Epithelial cell of prostate (primary cell): Measurements from ENCODE around the gene RNF217.
"Not testable (repeated sequence)": the region's sequence is repeated elsewhere in the genome, so short reads cannot be mapped to it uniquely, and the experiment has no call there.

Source experiments
- DNase-seq: peaks from one replicate; pipeline ENCODE4 v3.0.0-alpha.2; 2011; ENCODE audit warnings: low read depth, low spot score
- H3K27ac ChIP-seq: fragments of 450-650 bp; 2 replicates; pipeline ENCODE4 v1.5.1; 2017; ENCODE audit warnings: mild to moderate bottlenecking

Gene RNF217

DNA sequence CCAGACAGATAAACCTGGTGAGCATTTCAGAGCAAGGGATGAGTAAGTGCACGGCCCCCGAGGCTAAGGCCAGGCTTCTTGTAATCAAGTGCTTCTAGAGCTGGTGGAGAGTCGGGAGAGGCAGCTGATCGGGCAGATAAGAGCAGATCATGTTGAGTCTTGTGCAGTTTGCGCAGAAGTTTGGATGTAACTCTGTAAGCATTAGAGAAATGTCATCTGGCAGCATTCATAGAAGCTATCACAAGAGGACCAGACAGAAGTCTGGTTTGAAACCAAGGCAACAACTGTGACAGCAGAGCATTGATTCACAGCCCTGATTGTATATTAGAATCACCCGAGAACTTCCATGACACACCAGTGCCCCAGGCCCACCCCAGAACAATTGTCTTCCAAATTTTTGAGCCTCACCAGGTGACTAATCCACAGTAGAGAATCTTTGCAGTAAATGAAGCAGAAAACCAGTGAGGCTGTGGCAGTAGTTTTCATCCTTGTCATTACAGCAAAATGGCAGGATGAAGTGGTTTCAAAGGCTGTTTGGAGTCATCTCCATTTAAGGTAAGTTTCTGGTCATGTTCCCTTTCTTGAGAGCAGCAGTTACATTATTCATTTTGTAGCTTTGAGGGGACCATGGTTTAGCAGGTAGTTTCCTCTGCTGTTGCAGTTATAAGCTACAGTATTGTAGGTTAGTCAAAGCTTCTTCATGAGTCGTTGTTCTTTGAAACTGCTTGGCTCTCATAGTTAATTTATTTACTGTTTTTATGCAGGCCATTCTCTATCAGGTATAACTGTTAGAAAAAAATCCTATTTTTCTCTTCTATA, 84.1 kb downstream of the RNF217 start:
- peak; percentile 99 for DNase-seq
- peak overlapping the region; percentile 84 for H3K27ac ChIP-seq

DNA sequence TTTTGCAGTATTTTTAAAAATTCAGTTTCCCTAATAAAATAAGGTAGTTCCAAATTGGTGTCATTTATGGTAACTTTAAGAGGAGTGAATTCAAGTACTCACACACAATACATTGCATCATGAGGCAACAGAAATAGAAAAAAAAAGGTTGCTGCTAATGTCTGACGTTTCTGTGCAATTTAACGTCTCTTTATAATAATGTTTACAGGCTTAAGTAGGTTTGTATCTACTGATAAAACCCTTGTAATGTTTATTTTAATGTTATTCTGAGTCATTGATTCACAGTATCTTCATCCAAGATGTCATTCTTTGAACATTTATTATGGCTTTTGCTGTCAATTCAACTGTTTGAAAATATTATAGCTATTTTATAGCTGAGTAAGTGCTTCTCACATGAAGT, 86.0 kb downstream of the RNF217 start:
- peak overlapping the region; percentile 84 for H3K27ac ChIP-seq
- no peak for DNase-seq

DNA sequence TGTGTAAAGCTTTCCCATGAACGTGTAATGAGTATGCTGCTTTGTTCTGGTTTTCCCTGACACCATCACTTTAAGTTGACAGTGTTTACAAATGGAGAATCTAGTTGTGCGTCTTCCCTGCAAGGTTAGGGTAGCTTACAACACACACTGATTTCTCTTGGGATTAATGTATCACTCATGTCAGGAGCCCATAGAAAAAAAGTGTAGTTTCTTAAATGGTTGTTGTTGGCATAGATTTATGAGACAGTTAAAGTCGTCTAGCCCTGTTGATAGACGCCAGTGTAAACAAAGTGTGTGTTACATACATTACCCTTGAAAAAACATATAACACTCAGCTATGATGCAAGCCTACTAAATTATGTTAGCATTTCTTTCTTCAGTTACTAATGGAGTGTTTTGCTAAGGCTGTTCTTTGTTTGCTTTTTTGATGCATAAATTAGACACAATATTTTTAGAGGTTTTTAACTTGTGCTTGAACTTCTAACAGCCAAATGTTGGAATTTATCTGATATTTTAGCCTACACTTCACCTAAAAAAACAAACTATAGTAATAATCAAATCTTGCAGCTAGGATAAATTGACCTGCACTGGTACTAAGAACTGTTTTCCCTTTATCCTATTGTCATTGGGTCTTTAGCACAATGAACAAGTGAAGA, 88.6 kb downstream of the RNF217 start:
- DNase-seq = no peak
- H3K27ac ChIP-seq = peak overlapping the region; percentile 82

DNA sequence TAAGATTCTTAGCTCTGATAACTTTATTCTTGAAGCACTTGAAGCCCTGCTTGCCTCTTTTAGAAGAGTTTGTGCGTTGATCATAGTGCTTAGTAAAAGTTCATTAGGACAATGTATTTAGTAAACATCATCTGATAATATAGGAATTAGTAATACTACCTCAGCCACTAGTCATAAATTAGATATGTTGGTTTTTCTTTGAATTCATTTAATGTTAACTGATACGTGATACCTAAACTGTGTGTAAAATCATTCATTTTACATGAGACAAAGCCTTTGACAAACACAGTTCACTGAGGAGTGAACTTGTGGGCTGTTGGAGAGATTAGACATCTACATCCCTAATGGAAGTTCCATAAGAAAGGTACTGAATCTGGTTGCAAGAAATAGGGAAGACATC, 91.6 kb downstream of the RNF217 start:
- H3K27ac ChIP-seq = no peak overlapping the region
- no peak for DNase-seq

- H3K27ac ChIP-seq = no peak overlapping the region
- no peak for DNase-seq
Measured at GRCh38 chr6:125054331-125054730, 92.1 kb downstream of the RNF217 start.

GRCh38 chr6:125057392-125058246, 95.4 kb downstream of the RNF217 start:
- no peak overlapping the region for H3K27ac ChIP-seq
- no peak for DNase-seq

DNA sequence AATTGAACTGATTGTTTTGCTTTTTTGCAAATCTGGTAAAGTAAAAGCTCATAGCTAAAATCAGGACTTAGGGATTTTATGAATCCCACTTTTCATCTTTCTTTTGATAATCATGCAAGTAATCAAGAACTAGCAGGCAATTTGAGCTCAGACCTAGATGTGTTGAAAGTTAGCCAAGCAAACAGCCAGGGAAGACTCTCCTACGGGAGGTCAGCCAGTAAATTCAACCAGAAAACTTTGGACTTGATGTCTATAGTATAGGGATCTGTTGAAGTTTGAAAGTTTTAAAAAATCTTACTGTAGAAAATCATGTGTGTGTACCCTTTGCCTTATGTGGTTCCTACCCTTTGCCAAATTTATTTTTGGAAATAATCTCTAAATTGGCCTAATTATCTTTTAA, 96.3 kb downstream of the RNF217 start:
- no peak overlapping the region for H3K27ac ChIP-seq

GRCh38 chr6:125063307-125063706, 101.1 kb downstream of the RNF217 start:
- no peak for DNase-seq
- H3K27ac ChIP-seq = no peak overlapping the region

More for the DNA sequence above, 96.3 kb downstream of the RNF217 start:
- DNase-seq = no peak

GRCh38 chr6:125066140-125066539, 103.9 kb downstream of the RNF217 start:
- DNase-seq = no peak
- H3K27ac ChIP-seq = no peak overlapping the region

- H3K27ac ChIP-seq = no peak overlapping the region
- peak; percentile 22 for DNase-seq
Measured at GRCh38 chr6:125066964-125067363, 104.7 kb downstream of the RNF217 start.

GRCh38 chr6:125067552-125067951, 105.3 kb downstream of the RNF217 start:
- no peak for DNase-seq
- no peak overlapping the region for H3K27ac ChIP-seq

DNA sequence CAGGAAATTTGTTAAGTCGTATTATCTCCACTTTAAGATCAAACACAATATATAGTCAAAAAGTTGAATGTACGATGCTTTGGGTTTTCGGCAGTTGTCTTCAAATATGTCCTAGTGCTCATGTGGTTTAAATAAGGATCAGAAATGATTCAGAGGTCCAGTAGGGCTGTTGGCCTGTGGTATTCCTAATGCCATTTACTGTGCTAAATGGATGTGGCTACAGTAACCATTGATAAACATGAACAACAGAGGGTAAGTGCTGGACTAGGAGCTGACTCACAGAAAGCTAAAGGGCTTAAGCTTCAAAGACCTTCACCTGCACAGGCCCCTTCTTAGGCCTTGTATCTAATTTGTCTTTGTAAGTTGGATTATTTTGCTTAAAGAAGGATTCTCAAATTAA, 110.8 kb downstream of the RNF217 start:
- no peak for DNase-seq

DNA sequence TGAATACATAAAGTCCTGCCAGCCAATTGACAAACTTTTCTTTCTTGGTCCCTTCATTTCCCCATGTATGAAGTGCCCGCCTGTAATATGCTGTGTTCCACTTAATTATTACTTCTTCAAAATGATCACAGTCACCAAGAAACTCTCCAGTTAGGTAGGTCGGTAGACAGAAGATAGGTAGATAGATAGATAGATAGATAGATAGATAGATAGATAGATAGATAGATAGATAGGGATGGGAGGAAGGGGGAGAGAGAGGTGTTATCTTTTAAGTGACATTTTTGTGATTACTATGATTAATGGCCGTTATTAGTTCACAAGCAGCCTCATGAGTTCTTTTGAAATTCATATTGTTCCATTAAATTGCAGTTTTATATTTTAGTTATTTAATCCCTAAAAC, 111.9 kb downstream of the RNF217 start:
- no peak overlapping the region for H3K27ac ChIP-seq
- DNase-seq = no peak

More for the DNA sequence above, 110.8 kb downstream of the RNF217 start:
- no peak overlapping the region for H3K27ac ChIP-seq

- not testable (repeated sequence) for H3K27ac ChIP-seq, DNase-seq
Measured at GRCh38 chr6:125075073-125075472, 112.8 kb downstream of the RNF217 start.

GRCh38 chr6:125075741-125076481, 113.7 kb downstream of the RNF217 start:
- no peak overlapping the region for H3K27ac ChIP-seq
- DNase-seq = no peak

GRCh38 chr6:125076482-125076742, 114.2 kb downstream of the RNF217 start:
- H3K27ac ChIP-seq = no peak overlapping the region
- no peak for DNase-seq

DNA sequence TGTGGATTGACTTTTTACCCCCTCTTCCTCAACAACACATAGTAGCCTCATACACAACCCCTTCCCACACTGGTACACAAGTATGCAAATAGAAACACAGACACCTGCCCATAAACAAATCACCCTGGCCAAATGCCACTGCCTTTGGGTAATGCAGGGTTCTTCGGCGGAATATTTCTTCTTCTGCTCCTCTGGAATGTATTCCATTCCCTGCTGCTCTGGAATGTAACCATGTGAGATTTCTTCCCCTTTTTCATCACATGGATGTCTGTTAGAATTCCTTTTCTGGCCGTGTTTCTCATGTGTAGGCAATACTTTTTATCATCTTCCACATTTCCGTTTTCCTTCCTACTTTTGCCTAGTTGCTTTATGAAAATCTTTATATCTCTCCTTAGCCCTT, 115.2 kb downstream of the RNF217 start:
- DNase-seq = no peak

DNA sequence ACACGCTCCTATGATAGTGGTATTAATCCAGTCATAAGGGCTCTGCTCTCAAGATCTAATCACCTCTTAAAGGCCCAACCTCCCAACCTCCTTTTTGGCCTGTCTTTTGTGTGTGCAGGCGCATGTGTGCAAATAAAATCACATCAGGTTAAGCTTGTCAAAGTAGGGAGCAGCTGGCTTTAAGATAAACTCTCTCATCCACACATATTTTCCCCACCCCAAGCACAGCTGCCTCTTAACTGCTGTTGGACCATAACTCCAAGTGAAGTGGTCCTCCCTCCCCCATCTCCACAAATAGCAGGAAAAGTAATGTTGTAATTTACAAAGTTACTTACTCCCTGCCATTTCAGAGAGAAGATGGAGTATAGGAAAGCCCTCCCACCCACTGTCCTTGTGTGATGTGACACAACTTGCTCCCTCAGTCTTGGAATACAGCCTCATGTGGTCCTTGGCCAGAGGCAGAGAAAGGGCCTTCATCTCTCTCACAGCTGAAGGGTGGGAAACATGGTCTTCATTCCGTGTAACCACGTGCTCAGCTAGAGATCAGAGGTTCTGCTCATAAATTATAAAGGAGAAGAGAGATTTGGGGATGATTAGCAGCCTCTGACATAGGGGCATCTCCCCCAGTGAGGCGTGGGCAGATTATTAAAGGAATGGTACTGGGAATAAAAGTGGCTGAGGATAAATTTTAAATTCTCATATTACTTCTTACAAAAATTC, 116.5 kb downstream of the RNF217 start:
- no peak for DNase-seq
- H3K27ac ChIP-seq = no peak overlapping the region

More for the DNA sequence above, 115.2 kb downstream of the RNF217 start:
- H3K27ac ChIP-seq = no peak overlapping the region

DNA sequence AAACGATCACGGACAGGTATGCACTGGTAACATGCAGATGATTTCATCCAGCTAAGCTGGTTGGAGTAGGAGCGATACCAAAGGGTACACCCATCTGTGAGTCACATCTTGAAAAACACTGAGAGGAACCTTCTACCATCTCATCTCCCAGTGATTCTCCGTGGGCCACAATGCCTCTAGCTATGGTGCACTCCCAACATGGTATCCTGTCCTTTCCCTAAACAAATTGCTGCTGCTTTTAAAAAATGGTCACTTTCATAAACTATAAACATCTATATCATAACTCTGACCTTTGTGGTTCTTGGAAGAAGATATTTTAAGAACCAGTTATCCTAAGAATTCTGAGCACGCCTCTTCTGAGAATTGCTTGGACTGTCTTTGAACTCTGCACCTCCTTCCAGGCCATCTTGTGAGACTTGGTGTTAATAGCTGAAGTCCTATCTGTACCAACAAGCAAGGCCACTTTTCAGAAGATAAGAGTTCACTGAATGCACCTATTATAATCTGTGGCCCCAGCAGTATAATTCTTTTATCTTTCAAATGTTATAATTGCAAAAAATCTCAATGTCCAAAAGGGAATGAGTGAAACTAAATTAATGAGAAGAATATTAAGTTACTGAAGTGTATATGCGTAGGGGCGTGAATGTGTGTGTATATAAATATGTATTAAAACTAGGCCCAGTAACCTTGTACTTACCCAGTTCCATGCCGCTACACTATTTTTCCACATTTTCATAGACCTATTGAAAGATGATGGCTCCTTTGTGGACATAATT, 120.9 kb downstream of the RNF217 start:
- DNase-seq = no peak
- no peak overlapping the region for H3K27ac ChIP-seq
